Ishikawa (cell line): ENCODE results near the gene AFG1L.

Experiments used
- CREB1 ChIP-seq: IDR thresholded peaks from 2 replicates; pipeline ENCODE4 v1.6.1; 2012; ENCODE audit warnings: low read depth
- EGR1 ChIP-seq: IDR thresholded peaks from 2 replicates; pipeline ENCODE4 v1.6.1; 2012
- EP300 ChIP-seq: IDR thresholded peaks from 2 replicates; pipeline ENCODE4 v1.6.1; 2012; ENCODE audit warnings: borderline replicate concordance
- FOXM1 ChIP-seq: IDR thresholded peaks from 2 replicates; pipeline ENCODE4 v1.6.1; 2012; ENCODE audit warnings: low read depth, borderline replicate concordance
- TCF12 ChIP-seq: IDR thresholded peaks from 2 replicates; pipeline ENCODE4 v1.6.1; 2012; ENCODE audit warnings: low read depth
- TEAD4 ChIP-seq: IDR thresholded peaks from 2 replicates; pipeline ENCODE4 v1.6.1; 2012
- YY1 ChIP-seq: IDR thresholded peaks from 2 replicates; pipeline ENCODE4 v1.6.1; 2012; ENCODE audit warnings: low read depth
- ZBTB7A ChIP-seq: IDR thresholded peaks from 2 replicates; pipeline ENCODE4 v1.6.1; 2012; ENCODE audit warnings: low read depth
- TF ChIP-seq, protein P1 (sequence below): IDR thresholded peaks from 2 replicates; pipeline ENCODE4 v1.6.1; 2012
- TF ChIP-seq, protein P2 (sequence below): IDR thresholded peaks from 2 replicates; pipeline ENCODE4 v1.6.1; 2012
- TF ChIP-seq, protein P3 (sequence below): IDR thresholded peaks from 2 replicates; pipeline ENCODE4 v1.6.1; 2012; ENCODE audit warnings: low read depth, mild to moderate bottlenecking

DNA sequence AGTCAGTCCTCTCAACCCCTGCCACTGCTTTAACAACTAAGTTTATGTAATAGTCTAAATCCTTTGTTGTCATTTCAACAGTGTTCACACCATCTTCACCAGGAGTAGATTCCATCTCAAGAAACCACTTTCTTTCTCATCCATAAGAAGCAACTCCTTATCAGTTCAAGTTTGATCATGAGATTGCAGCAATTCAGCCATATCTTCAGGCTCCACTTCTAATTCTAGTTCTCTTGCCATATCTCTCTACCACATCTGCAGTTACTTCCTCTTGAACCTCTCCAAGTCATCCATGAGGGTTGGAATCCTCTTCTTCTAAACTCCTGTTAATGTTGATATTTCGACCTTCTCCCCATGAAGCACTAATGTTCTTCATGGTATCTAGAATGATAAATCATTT lies 208.0 kb downstream of the AFG1L start:
- TF ChIP-seq CREB1 (no peak), YY1 (no peak), TCF12 (no peak), ZBTB7A (no peak), EP300 (no peak), TEAD4 (no peak), FOXM1 (no peak), EGR1 (no peak)
- TF ChIP-seq, protein P1, sequence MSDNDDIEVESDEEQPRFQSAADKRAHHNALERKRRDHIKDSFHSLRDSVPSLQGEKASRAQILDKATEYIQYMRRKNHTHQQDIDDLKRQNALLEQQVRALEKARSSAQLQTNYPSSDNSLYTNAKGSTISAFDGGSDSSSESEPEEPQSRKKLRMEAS = no peak
- TF ChIP-seq, protein P2, sequence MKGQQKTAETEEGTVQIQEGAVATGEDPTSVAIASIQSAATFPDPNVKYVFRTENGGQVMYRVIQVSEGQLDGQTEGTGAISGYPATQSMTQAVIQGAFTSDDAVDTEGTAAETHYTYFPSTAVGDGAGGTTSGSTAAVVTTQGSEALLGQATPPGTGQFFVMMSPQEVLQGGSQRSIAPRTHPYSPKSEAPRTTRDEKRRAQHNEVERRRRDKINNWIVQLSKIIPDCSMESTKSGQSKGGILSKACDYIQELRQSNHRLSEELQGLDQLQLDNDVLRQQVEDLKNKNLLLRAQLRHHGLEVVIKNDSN = no peak
- TF ChIP-seq, protein P3, sequence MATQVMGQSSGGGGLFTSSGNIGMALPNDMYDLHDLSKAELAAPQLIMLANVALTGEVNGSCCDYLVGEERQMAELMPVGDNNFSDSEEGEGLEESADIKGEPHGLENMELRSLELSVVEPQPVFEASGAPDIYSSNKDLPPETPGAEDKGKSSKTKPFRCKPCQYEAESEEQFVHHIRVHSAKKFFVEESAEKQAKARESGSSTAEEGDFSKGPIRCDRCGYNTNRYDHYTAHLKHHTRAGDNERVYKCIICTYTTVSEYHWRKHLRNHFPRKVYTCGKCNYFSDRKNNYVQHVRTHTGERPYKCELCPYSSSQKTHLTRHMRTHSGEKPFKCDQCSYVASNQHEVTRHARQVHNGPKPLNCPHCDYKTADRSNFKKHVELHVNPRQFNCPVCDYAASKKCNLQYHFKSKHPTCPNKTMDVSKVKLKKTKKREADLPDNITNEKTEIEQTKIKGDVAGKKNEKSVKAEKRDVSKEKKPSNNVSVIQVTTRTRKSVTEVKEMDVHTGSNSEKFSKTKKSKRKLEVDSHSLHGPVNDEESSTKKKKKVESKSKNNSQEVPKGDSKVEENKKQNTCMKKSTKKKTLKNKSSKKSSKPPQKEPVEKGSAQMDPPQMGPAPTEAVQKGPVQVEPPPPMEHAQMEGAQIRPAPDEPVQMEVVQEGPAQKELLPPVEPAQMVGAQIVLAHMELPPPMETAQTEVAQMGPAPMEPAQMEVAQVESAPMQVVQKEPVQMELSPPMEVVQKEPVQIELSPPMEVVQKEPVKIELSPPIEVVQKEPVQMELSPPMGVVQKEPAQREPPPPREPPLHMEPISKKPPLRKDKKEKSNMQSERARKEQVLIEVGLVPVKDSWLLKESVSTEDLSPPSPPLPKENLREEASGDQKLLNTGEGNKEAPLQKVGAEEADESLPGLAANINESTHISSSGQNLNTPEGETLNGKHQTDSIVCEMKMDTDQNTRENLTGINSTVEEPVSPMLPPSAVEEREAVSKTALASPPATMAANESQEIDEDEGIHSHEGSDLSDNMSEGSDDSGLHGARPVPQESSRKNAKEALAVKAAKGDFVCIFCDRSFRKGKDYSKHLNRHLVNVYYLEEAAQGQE = no peak
